ENCODE results near the gene LYPD4. TPM values are rescaled to one million over a fixed set of nuclear protein-coding genes. Genes with fewer than 3 reads are reported as not detected.

The LYPD4 gene
- total and polyA plus RNA-seq, 2 donors (not counting 1 experiment from before 2014, with no cell fraction given), result not detected

DNA sequence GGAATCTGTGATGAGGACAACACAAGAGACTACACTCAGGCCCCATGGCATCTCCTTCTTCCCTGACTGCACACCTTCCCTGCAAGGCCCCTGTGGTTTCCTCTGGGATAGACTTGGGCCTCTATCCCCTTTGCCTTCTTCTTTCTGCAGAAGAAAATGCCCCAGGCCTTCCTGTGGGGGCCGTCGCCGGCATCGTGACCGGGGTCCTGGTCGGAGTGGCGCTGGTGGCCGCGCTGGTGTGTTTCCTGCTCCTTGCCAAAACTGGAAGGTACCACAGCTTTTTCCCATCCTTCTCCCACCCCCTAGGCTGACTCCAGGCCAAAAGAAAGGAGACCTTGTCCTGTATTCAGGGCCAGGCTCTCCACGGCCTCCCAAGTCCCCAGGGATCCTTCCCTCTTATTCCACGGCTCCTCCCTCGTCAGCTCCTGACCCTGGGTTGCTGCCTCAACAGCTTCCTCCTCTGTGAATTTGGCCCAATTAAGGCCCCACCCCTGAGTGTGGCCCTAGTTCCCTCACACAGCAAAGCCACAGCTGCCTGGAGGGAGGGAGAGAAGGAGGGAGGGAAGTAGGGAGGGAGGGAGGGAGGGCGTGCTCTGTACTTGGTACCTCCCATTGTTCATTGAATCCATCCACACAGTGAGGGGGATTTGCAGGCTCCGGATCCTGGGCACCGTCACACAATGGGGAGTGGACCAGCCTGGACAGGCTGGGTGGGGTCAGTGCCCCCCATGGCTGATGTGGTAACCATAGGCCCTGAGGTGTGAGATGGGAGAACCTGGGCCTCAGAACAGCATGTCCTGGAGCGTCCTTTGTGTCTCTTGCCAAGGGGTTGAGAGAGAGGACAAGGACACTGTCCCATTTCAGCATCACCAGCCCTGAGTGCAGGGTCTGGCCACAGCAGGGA lies 35.6 kb downstream of the LYPD4 start:
- Histone ChIP-seq H3K79me2 (ENCODE audit: control insufficient read depth, insufficient read depth, low read length) (no peaks in the 10 kb centered on the region), H3K36me3 (replicated peaks in 1 of 2; ENCODE audit: control extremely low read depth in 1 of 2, control insufficient read depth in 1 of 2, extremely low read depth in 1 of 2, insufficient read depth in 2 of 2, low read length in 1 of 2) (no peaks in the 10 kb centered on the region), H3K27me3 (replicated peaks in 1 of 4; ENCODE audit: control extremely low read depth in 1 of 4, control insufficient read depth in 3 of 4, insufficient read depth in 4 of 4, low read length in 3 of 4) (no peaks in the 10 kb centered on the region), H4K20me1 (ENCODE audit: control insufficient read depth, insufficient read depth, low read length, poor library complexity, severe bottlenecking) (no peaks in the 10 kb centered on the region), H3K4me2 (replicated peaks; ENCODE audit: low read depth, low read length, poor library complexity, severe bottlenecking) (no peak overlapping the region), H3K4me3 (ENCODE audit: control extremely low read depth in 1 of 5, extremely low read depth in 1 of 5, insufficient read depth in 1 of 5, low read depth in 2 of 5, low read length in 4 of 5) (peak overlapping the region in 1 of 5 experiments; percentile 41), H3K4me1 (ENCODE audit: control insufficient read depth in 2 of 2, insufficient read depth in 2 of 2, low read length in 2 of 2) (peaks cover 28 to 31% of the 10 kb centered on the region in 2 donors), H2AFZ (ENCODE audit: insufficient read depth, low read depth, low read length, poor library complexity, severe bottlenecking) (no peak overlapping the region), H3K9ac (ENCODE audit: low read length) (no peak overlapping the region), H3K27ac (ENCODE audit: low read length in 2 of 2) (no peak overlapping the region), H3K9me3 (ENCODE audit: control extremely low read depth in 1 of 3, control insufficient read depth in 2 of 3, insufficient read depth in 1 of 3, low read length in 2 of 3) (peaks cover 0 to 2% (median 0%) of the 10 kb centered on the region in 3 donors)
- TF ChIP-seq EZH2 (IDR thresholded peaks at IDR 0.05; ENCODE audit: borderline replicate concordance, insufficient read depth, low read depth, low read length, poor library complexity, severe bottlenecking), result no peak
- no peak for TF ChIP-seq CTCF (IDR thresholded peaks at IDR 0.05)
- DNase-seq, result no peak
- H3K4me3 Mint-ChIP-seq, result no peak overlapping the region
- H3K4me1 Mint-ChIP-seq, result peaks cover 34% of the 10 kb centered on the region
- no peaks in the 10 kb centered on the region for H3K27me3 Mint-ChIP-seq
- ChIA-PET POLR2A (no interaction called here), CTCF (interaction anchor here (0.6 to 1.4 kb wide), 2 partner anchors 9 to 17 kb away, joined by 3 to 4 read pairs; no protein-coding TSS in a partner anchor)
- 54% methylated on average over 15 of the region's 16 CpGs for WGBS (ENCODE audit: insufficient coverage)
- no peak for ATAC-seq (ENCODE audit: low read depth)
- intact Hi-C loops (cut with micrococcal nuclease), result no loop called here
- H3K27ac Mint-ChIP-seq, result no peak overlapping the region
- H3K9me3 Mint-ChIP-seq (ENCODE audit: insufficient read depth), result no peaks in the 10 kb centered on the region

- ChIA-PET POLR2A (no interaction called here), CTCF (interaction anchor here (1.0 to 7.1 kb wide), 2 partner anchors 14 kb away, joined by 5 to 63 read pairs; partner anchors contain the start of gene CEACAM3)
- Histone ChIP-seq H3K27me3 (replicated peaks in 1 of 4; ENCODE audit: control extremely low read depth in 1 of 4, control insufficient read depth in 3 of 4, insufficient read depth in 4 of 4, low read length in 3 of 4) (no peaks in the 10 kb centered on the region), H3K9me3 (ENCODE audit: control extremely low read depth in 1 of 3, control insufficient read depth in 2 of 3, insufficient read depth in 1 of 3, low read length in 2 of 3) (peaks cover 0 to 2% (median 0%) of the 10 kb centered on the region in 3 donors), H3K79me2 (ENCODE audit: control insufficient read depth, insufficient read depth, low read length) (no peaks in the 10 kb centered on the region), H3K4me2 (replicated peaks; ENCODE audit: low read depth, low read length, poor library complexity, severe bottlenecking) (no peak overlapping the region), H4K20me1 (ENCODE audit: control insufficient read depth, insufficient read depth, low read length, poor library complexity, severe bottlenecking) (no peaks in the 10 kb centered on the region), H3K4me1 (ENCODE audit: control insufficient read depth in 2 of 2, insufficient read depth in 2 of 2, low read length in 2 of 2) (peaks cover 42 to 43% of the 10 kb centered on the region in 2 donors), H3K9ac (ENCODE audit: low read length) (no peak overlapping the region), H3K27ac (ENCODE audit: low read length in 2 of 2) (no peak overlapping the region), H3K4me3 (ENCODE audit: control extremely low read depth in 1 of 5, extremely low read depth in 1 of 5, insufficient read depth in 1 of 5, low read depth in 2 of 5, low read length in 4 of 5) (no peak overlapping the region), H2AFZ (ENCODE audit: insufficient read depth, low read depth, low read length, poor library complexity, severe bottlenecking) (no peak overlapping the region), H3K36me3 (replicated peaks in 1 of 2; ENCODE audit: control extremely low read depth in 1 of 2, control insufficient read depth in 1 of 2, extremely low read depth in 1 of 2, insufficient read depth in 2 of 2, low read length in 1 of 2) (no peaks in the 10 kb centered on the region)
- ATAC-seq (ENCODE audit: low read depth), result no peak
- TF ChIP-seq EZH2 (IDR thresholded peaks at IDR 0.05; ENCODE audit: borderline replicate concordance, insufficient read depth, low read depth, low read length, poor library complexity, severe bottlenecking) (no peak), CTCF (IDR thresholded peaks at IDR 0.05) (no peak)
- no peak for DNase-seq
- Mint-ChIP-seq H3K27me3 (no peaks in the 10 kb centered on the region), H3K27ac (no peak overlapping the region), H3K4me3 (no peak overlapping the region), H3K4me1 (peaks cover 46% of the 10 kb centered on the region), H3K9me3 (ENCODE audit: insufficient read depth) (no peaks in the 10 kb centered on the region)
- intact Hi-C loops (cut with micrococcal nuclease), result no loop called here
- 94% methylated on average over 3 of the region's 3 CpGs for WGBS (ENCODE audit: insufficient coverage)
These were observed 37.3 kb downstream of the LYPD4 start for GRCh38 chr19:41807176-41807575.
